Choroid plexus epithelial cell (primary cell): ENCODE measurements around the gene IP6K3.
A peak's percentile ranks its signal among the peaks of the same experiment; 100 is the strongest.

Experiments used
- DNase-seq: peaks from one replicate; pipeline ENCODE4 v3.0.0-alpha.2; 2010; ENCODE audit warnings: low read depth
- H3K4me3 ChIP-seq: 2 replicates; pipeline ENCODE4 v1.5.1; 2011; ENCODE audit warnings: low read depth, mild to moderate bottlenecking, control low read depth, low read length, moderate library complexity
- TF ChIP-seq, protein P1 (sequence below): conservative IDR thresholded peaks from 2 replicates; pipeline ENCODE4 v1.5.1; 2011; ENCODE audit warnings: low read depth, mild to moderate bottlenecking, control low read depth, inconsistent platforms, low read length, moderate library complexity

IP6K3 gene

DNA sequence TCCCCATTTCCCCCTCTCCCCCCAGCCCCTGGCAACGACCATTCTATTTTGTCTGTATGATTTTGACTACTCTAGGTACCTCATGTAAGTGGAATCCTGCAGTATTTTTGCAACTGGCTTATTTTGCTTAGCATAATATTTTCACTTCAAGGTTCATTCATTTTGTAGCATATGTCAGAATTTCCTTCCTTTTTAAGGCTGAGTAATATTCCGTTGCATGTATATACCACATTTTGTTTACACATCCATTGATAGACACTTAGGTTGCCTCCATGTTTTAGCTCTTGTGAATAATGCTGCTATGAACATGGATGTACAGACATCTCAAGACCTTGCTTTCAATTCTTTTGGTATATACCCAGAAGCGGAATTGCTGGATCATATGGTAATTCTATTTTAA lies 33.8 kb downstream of the IP6K3 start:
- no peak overlapping the region for H3K4me3 ChIP-seq
- TF ChIP-seq, protein P1, sequence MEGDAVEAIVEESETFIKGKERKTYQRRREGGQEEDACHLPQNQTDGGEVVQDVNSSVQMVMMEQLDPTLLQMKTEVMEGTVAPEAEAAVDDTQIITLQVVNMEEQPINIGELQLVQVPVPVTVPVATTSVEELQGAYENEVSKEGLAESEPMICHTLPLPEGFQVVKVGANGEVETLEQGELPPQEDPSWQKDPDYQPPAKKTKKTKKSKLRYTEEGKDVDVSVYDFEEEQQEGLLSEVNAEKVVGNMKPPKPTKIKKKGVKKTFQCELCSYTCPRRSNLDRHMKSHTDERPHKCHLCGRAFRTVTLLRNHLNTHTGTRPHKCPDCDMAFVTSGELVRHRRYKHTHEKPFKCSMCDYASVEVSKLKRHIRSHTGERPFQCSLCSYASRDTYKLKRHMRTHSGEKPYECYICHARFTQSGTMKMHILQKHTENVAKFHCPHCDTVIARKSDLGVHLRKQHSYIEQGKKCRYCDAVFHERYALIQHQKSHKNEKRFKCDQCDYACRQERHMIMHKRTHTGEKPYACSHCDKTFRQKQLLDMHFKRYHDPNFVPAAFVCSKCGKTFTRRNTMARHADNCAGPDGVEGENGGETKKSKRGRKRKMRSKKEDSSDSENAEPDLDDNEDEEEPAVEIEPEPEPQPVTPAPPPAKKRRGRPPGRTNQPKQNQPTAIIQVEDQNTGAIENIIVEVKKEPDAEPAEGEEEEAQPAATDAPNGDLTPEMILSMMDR, result no peak

DNA sequence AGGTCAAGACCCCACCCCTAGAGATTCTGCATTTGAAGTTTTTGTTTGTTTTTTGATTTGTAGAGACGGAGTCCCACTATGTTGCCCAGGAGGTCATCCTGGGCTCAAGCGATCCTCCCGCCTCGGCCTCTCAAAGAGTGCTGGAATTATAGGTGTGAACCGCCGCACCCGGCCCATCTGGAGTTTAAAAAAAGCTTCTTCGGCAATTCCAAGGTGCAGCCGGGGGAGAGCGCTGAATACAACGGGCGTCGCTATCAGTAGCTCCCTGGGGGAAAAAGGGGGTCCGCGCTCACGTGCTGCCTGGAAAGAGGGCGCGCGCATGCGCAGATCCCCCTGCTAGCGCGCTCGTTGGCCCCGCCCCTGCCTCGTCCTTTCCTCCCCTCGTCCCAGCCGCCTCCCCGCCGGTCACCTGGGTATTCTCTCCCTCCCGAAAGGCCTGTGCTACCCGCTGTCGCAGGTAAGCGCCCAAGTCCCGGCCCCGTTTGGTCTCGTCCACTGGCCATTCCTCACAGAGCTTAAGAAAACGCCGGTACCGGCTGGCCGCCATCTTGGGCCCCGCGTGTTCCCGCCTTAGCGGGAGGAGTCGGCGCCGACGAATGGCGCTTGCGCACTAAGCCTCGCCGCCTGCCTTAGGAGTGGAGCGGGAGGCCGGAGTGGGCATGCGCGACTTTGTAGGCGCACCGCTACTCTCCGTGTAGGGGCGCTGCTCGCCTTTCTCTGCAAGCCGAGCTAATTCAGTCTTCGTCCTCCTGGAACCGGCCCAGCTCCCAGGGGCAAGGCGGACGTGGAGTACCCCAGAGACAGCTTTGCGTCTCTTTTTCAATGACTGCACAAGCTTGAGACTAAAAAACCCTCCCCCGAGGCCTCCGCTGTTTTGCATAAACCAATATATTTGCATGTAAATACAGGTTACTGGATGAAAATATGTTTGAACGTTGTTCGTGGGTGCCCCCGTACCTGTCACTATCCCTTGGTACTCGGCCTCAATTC lies 35.3 kb downstream of the IP6K3 start, which contains the start of gene UQCC2:
Gene UQCC2 (minus strand): TSS at position 561 of the 990 bp plus-strand sequence. CDS start 14 bp downstream, at position 547.
- peak; percentile 98 for DNase-seq
- H3K4me3 ChIP-seq, result peak within 1 kb of the TSS; percentile 99
- TF ChIP-seq, protein P1, result peak; percentile 76

More for the DNA sequence above, 33.8 kb downstream of the IP6K3 start:
- DNase-seq, result no peak

DNA sequence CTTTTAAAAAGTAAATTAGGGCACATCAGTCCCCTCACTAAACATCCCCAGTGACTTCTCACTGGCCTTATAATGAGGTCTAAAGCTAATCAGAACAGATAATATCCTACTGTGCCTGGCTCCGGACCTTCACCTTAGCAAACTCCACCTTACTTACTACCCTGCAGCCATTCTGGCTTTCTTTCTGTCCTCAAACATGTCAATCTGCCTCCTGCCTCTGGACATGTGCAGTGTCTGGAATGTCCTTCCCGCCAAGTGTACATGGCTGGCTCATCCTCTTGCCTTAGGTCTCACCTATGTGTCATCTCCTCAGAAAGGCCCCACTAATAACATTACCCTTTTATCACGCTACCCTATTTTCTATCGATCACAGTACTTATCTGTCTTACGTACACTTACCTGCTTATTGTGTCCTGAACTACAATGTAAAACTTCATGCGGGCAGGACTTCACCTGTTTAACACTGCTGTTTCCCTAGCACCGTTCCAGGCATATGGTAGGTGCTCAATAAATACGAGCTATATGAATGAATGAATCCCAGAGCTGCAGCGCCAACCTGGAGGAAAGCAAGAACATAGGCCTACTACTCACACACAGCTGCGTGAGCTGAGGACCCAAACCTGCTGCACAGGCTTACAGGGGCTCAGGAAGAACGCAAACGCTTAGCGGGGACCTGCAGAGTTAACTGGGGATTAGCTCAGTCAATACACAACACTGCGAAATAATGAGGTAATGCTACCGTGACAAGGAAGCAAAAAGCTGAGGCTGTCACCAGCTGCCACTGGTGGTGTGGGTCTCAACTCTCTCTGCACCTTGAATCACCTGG lies 36.2 kb downstream of the IP6K3 start:
- DNase-seq, result no peak
- H3K4me3 ChIP-seq, result peak overlapping the region; percentile 99
- TF ChIP-seq, protein P1, result no peak

DNA sequence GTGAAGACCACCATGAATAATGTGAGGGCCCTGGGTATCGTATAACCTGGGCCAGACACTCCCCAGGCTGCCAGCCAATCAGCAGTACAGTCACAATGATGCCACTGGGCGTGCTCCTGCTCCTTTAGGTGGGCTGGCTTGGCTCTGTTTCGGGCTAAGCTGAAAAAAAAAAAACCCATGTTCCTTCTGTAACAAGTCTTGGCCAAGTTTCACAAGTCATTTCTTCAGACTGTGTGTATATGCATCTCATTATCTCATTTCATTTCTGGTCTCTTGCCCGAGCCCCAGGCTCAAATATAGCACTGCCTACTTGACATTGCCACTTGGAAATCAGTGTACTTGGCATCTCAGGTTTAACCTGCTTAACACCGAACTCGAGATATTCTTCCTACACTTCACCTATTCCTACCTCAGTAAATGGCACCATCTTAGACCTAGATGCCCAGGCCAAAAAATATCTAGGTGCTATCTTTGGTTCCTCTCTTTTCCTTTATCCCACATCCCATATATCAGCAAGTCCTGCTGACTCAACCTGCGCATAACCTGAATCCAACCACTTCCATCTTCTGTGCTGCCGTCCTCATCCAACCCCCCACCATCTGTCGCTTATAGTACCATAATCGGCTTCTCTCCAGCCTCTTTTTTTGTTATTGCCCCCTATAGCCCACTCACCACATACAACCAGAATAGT lies 37.0 kb downstream of the IP6K3 start:
- TF ChIP-seq, protein P1, result no peak
- H3K4me3 ChIP-seq, result no peak overlapping the region

DNA sequence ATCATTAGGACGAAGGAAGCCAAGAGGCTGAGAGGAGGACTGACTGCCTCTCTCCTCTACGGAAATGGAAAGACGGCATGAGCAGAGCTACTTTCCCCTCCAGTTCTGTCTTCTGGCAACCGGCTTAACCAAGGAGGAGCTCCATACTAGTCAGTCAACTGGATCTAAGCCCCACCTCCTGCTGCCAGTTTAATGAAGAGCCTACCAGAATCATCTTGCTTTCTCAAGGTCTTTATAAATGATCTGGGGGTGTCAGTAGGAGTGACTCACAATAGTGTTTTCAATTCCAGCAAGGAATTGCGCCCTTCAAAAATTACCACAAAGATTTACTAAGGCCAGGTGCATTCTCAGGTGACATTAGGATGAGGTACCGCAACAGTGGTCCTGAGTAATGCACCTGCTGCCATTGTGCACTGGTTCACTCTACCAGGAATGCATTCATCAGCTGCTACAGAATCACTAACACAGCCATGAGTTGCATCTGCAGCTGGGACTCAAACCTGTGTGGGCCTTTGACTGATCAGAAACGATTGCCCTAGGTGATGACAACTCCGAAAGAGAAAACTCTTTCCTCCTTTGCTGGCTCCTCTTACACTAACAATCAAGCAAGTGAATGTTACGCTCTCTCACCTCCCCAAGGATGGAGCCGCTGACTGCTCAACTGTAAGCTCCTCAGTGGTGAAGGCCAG lies 38.0 kb downstream of the IP6K3 start:
- TF ChIP-seq, protein P1, result no peak
- no peak for DNase-seq
- H3K4me3 ChIP-seq, result no peak overlapping the region

More for the DNA sequence above, 37.0 kb downstream of the IP6K3 start:
- DNase-seq, result no peak

DNA sequence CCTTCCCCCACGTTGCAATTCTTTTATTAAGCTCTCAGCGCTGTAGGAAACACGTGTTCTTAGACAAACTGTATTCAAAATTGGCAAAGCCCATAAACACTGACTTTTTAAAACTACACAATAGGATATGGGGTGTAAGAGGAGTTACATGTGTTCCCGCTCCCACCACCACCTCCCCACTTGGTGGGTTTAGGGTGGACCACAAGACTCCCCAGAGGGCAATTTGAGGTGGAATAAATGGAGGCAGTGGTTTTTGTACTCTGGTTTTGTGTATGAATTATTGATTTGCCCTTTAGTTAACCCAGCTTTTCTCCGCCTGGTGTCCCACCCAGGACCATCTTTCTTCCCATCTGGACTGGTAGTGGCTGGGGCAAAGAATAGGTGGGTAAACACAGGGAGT lies 38.9 kb downstream of the IP6K3 start:
- H3K4me3 ChIP-seq, result no peak overlapping the region
- TF ChIP-seq, protein P1, result no peak

More for the DNA sequence above, 38.9 kb downstream of the IP6K3 start:
- DNase-seq, result no peak
